GM18508 (cell line): ENCODE results near the gene PHF13.
"Not testable (repeated sequence)": the region's sequence is repeated elsewhere in the genome, so short reads cannot be mapped to it uniquely, and the experiment has no call there.

ENCODE experiments used
- ATAC-seq: cut with Tn5 transposase; IDR thresholded peaks from one replicate; pipeline ENCODE4 v1.9.1; 2021; ENCODE audit warnings: moderate number of reproducible peaks; ENCODE audit not compliant: insufficient read depth, unreplicated experiment

The PHF13 gene

DNA sequence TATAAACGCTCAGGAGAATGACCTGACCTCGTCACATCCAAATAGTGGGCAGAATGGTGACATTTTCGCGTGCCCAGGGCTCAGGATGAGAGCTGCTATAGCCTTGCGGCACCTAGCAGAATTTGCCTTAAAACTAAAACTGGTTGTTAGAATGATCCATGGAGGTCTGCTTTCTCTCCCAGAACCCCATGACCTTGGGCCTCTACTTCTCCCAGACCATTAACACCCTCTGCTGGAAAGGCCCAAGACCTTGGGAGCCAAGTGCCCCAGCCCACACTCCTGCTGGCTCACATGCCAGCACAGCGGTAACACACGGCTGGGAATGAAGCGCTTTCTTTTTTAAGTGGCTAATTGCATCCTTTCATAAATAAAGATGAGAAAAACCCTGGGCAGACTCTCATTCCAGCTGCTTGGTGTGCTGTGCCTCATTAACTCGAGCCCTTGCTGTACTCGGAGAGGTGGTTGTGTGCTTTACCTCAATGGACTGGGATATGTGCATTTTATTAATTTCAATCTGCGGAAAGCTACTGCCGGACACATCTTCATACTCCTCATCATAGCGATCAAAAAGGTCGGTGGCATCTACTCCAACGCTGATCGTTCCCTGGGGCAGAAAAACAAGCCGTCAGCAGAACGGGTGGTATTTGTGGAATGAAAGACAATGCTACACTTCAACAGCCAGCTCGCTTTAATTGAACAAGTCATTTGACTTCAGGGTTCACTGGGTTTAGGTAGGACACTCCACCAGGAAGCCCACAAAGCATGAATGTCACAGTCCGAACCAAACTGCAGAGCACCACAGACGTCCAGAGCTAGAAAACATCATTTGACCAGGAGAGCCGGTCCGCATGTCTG lies 40.1 kb downstream of the PHF13 start:
- no peak for ATAC-seq

DNA sequence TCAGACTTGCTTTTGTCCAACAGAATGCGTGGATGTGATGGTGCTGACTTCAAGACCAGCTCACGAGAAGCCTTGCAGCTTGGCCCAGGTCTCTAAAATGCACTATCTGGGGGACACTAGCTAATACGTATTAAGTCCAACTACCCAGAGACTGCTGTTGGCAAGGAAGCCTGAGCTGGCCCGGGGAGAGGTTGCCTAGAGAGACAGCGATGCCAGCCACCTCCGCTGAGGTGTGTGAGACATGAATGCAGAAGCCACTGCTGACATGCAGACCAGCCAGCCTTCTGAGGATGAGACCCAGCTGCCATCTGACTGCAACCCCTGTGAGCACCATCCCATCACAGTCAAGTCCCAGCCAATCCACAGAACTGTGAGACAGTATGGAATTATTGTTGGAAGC lies 43.6 kb downstream of the PHF13 start:
- no peak for ATAC-seq

DNA sequence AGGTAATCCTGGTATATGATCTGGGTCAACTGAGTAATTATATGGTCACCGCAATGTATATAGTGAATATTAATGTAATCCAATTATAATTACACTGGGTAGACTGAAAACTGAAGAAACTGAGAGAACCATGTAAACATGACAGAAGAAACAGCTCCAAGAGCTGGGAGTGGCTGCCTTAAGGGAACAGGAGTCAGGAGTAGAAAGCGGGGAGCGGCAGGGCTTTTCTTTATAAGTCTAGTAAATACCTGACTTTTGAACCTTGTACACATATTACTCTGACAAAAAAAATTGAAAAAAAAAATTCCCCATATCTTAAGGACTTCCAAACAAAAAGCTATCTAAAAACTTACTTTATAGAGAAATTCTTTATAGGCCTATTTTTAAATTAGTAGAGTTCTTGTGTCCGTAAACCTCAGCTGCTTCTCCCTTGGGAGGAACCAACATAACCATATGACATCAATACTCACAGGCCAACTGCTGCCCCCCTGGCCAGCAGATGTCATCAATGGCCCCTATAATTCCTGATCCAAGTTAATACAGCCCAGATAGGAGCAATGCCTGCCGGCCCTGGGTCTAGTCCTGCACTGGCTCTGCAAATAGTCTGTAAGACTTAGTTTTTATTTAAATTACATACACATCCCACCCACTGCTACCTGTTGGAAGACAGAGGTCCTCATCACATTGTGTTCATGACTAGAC lies 45.0 kb downstream of the PHF13 start:
- ATAC-seq: no peak

DNA sequence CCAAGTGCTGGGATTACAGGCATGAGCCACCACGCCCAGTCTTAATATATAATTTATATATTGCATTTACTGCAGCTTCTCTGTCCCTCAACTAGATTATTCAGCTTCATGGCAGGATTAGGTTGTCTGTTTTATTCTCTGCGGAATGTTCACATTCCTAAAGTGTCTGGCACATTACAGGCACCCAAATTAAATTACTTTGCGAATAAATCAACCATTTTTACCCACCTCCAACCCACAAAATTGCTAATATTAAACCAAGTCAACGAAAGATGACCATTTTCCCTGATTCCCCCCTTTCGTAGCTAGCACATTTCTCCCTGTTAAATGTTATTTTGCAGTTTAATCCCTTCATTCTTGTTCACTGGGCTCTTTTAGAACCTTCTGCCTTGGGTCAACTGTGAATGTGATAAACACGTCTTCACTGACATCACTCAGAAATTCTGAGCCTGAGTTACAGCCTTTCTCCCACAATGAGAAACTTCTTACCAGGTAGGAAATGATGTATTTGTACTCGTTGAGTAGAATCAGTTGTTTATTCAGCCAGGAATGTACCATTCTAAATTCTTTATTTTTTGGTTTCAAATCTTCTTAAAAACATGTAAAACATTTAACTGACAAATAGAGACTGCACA lies 47.0 kb downstream of the PHF13 start:
- ATAC-seq: no peak

DNA sequence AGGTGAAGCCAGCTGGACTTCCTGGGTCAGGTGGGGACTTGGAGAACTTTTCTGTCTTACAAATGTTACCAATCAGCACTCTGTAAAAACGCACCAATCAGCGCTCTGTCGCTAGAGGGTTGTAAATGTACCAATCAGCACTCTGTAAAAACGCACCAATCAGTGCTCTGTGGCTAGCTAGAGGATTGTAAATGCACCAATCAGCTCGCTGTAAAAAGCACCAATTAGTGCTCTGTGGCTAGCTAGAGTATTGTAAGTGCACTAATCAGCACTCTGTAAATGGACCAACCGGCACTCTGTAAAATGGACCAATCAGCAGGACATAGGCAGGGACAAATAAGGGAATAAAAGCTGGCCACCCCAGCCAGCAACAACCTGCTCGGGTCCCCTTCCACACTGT lies 48.9 kb downstream of the PHF13 start:
- ATAC-seq: not testable (repeated sequence)

DNA sequence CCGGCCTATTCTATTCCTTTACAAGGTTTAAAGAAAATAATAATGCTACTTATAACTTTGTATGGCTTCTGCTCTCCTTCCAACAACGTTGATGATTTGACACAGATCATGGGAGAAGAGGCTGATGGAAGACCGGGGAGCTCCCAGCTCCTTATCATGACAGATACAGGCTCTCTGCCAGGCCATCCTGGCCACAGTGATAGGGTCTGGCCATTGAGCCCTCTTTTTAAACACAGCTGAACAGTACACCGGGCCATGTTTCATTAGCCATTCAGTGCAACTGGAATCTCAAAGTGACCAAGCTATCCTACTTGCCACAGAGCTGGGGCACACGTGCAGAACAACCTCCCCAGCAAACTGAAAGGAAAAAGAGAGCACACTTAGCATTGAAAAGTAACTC lies 53.2 kb downstream of the PHF13 start:
- no peak for ATAC-seq

DNA sequence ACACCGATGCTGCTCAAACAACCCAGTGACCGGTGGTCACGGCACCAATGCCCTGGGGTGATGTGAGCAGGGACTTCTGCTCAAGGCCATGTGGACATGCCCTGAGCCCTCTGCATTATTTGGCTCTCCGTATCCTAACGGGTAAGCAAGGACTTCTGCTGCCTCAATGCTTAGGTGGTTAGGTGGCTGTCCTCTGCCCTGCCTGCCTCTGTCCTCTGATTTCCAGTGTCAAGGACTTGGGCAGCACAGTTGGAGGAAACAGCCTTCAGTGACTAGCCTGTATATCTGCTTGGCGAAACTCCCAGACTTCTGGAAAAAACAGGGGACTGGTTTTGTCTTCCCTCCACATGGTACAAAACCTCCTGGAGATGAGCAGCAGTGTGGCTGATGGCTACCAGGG lies 53.6 kb downstream of the PHF13 start:
- no peak for ATAC-seq

DNA sequence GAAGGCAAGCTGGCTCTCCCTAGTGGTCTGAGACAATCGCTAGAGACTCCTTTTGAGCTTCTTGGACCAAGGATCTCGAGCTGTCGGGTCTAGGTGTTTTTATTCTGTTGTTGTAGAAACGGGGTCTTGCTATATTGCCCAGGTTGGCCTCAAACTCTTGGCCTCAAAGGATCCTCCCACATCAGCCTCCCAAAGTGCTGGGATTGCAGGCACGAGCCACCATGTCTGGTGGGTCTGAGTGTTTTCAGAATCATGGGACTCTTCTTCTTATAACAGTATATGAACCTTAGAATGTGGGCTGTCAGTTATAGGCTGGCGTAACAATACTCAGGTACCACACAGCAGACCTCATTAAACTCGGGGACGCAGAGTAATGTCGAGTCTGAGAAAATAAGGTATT lies 55.0 kb downstream of the PHF13 start:
- ATAC-seq: no peak

DNA sequence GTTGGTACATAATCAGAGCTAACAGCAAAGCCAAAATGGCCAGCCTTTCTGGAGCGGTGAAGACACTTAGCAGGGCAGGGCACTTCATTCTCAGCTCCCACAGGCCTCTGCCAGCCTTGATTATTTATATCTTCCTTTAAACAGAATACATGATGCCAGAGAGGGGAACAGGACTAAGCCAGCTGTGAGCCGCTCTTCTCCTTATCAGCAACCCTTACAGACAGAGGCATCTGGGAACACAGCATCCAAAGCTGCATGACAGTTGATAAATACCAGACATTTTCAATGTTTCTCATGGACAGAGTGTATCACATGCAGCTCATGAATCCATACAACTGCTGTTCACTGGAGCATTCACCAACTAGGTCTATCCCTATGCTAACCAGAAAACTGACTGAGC lies 59.0 kb downstream of the PHF13 start:
- ATAC-seq: no peak
